Ovary (tissue), 3 donors: ENCODE measurements around the gene TBX2.
"Not testable (repeated sequence)": the region's sequence is repeated elsewhere in the genome, so short reads cannot be mapped to it uniquely, and the experiment has no call there.

Source experiments
- POLR2A ChIP-seq: fragments of 450-650 bp; IDR thresholded peaks from one replicate; pipeline ENCODE4 v1.6.1; 2017; ENCODE audit warnings: antibody characterized with exemption, mild to moderate bottlenecking, moderate library complexity
- TF ChIP-seq, protein P1 (sequence below), 3 donors: fragments of 450-650 bp in 2 of 3; fragments of 200-600 bp in 1 of 3; IDR thresholded peaks; one replicate each; pipeline versions ENCODE4 v1.5.1 to v1.8.0; 2016 to 2022; ENCODE audit warnings: antibody characterized with exemption in 3 of 3, mild to moderate bottlenecking in 1 of 3
- donor health status: DM: no; HTN: no; CAD: no.

DNA sequence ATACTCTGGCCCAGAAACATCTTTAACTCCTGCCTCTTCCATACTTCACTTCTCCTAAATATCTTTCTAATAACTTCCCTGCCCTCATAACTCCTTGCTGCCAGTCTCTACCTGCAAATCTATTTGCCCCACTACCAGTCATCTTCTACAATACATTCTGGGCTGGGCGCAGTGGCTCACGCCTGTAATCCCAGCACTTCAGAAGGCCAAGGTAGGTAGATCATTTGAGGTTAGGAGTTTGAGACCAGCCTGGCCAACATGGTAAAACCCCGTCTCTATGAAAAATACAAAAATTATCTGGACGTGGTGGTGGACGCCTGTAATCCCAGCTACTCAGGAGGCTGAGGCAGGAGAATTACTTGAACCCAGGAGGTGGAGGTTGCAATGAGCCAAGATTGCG is 41.9 kb downstream of the TBX2 start:
- TF ChIP-seq, protein P1, sequence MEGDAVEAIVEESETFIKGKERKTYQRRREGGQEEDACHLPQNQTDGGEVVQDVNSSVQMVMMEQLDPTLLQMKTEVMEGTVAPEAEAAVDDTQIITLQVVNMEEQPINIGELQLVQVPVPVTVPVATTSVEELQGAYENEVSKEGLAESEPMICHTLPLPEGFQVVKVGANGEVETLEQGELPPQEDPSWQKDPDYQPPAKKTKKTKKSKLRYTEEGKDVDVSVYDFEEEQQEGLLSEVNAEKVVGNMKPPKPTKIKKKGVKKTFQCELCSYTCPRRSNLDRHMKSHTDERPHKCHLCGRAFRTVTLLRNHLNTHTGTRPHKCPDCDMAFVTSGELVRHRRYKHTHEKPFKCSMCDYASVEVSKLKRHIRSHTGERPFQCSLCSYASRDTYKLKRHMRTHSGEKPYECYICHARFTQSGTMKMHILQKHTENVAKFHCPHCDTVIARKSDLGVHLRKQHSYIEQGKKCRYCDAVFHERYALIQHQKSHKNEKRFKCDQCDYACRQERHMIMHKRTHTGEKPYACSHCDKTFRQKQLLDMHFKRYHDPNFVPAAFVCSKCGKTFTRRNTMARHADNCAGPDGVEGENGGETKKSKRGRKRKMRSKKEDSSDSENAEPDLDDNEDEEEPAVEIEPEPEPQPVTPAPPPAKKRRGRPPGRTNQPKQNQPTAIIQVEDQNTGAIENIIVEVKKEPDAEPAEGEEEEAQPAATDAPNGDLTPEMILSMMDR (IDR thresholded peaks at IDR 0.05): not testable (repeated sequence)
- not testable (repeated sequence) for TF ChIP-seq POLR2A
